ENCODE results near the gene TMEM19.

TMEM19 gene

DNA sequence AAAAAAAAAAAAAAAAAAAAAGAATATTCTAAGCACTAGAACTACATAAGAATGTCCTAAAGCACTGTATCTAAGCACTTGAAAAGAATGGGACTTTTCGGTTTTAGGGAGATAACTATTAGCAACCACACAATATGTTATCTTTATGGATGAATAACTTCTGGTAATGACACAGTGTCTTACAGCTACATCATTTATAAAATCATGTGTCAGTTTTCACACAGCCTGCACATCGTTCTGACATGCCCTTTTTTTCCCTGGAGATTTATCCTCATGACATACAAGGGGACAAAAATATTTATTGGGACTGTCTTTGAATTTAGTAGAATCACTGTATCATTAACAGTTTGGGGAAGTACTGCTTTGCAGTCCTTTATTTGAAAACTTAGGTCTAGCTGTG lies 17.3 kb downstream of the TMEM19 start:
- in situ Hi-C loops (cut with MboI; ENCODE audit: low sequenced_read_pairs, unreplicated experiment), result no loop called here
- no peak for TF ChIP-seq CTCF (IDR thresholded peaks at IDR 0.05; ENCODE audit: borderline replicate concordance, control extremely low read depth, extremely low read depth, insufficient read depth, missing control alignments)
- DNase-seq (ENCODE audit: low spot score), result no peak

DNA sequence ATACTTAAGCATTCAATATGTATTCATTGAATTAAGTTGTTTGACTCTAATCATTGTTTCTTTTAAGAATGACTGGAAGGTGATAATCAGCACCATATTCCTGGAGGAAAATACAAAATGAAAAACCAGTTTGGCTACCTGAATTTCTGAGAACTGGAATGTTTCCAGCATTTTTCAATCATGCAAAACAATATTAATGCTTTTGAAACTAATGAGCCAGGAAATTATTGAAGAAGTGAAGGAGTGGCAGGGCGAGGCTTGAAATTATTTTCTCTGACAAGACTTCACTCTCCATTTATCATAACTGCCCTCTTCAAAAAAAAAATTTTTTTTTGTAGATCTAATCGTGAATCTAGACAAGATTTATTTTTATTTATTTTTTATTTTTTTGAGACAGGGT lies 19.0 kb downstream of the TMEM19 start:
- DNase-seq (ENCODE audit: low spot score), result no peak
- in situ Hi-C loops (cut with MboI; ENCODE audit: low sequenced_read_pairs, unreplicated experiment), result no loop called here
- TF ChIP-seq CTCF (IDR thresholded peaks at IDR 0.05; ENCODE audit: borderline replicate concordance, control extremely low read depth, extremely low read depth, insufficient read depth, missing control alignments), result no peak

GRCh38 chr12:71708658-71709057 lies 22.8 kb downstream of the TMEM19 start:
- in situ Hi-C loops (cut with MboI; ENCODE audit: low sequenced_read_pairs, unreplicated experiment), result no loop called here
- DNase-seq (ENCODE audit: low spot score), result no peak

GRCh38 chr12:71710276-71711125 lies 24.6 kb downstream of the TMEM19 start:
- in situ Hi-C loops (cut with MboI; ENCODE audit: low sequenced_read_pairs, unreplicated experiment), result no loop called here
- TF ChIP-seq CTCF (IDR thresholded peaks at IDR 0.05; ENCODE audit: borderline replicate concordance, control extremely low read depth, extremely low read depth, insufficient read depth, missing control alignments), result no peak
- no peak for DNase-seq (ENCODE audit: low spot score)

More at GRCh38 chr12:71708658-71709057, 22.8 kb downstream of the TMEM19 start:
- TF ChIP-seq CTCF (IDR thresholded peaks at IDR 0.05; ENCODE audit: borderline replicate concordance, control extremely low read depth, extremely low read depth, insufficient read depth, missing control alignments), result no peak

- in situ Hi-C loops (cut with MboI; ENCODE audit: low sequenced_read_pairs, unreplicated experiment), result no loop called here
- TF ChIP-seq CTCF (IDR thresholded peaks at IDR 0.05; ENCODE audit: borderline replicate concordance, control extremely low read depth, extremely low read depth, insufficient read depth, missing control alignments), result no peak
- DNase-seq (ENCODE audit: low spot score), result no peak
Measured at GRCh38 chr12:71718611-71719010, 32.7 kb downstream of the TMEM19 start.

DNA sequence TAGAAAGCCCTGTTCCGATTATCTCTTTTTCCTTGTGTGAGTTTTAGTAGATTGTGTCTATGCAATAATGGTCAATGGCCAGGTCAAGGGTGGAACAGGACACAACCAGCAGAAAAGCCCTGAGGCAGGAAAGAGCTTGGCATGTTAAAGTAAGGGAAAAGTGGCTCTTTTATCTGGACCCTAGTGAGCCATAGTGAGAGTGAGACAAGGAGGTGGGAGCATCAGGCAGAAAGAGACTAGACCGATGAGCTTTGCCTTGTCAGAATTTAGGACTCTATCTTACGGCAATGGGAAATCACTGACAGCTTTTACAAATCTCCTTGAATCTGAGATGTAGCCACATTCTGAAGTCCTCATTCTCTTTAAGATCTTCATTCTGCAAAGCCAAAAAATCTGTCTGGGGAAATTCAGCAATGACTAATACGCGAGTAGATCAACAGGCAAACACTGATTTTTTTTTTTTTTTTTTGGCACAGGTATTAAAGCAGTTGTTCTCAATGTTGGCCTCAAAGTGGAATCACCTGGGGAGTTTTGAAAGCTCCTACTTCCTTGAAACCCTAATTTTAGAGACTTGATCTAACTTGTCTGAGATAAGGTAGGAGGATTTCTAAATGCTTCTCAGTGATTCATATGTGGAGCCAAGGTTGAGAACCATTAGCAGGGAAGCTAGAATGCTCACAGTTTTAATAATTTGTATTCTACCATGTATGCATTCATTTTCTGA lies 33.9 kb downstream of the TMEM19 start:
- no peak for TF ChIP-seq CTCF (IDR thresholded peaks at IDR 0.05; ENCODE audit: borderline replicate concordance, control extremely low read depth, extremely low read depth, insufficient read depth, missing control alignments)
- in situ Hi-C loops (cut with MboI; ENCODE audit: low sequenced_read_pairs, unreplicated experiment), result no loop called here

More for the DNA sequence above, 33.9 kb downstream of the TMEM19 start:
- no peak for DNase-seq (ENCODE audit: low spot score)
